WTC11 (cell line): ENCODE measurements around the gene MICAL2. TPM values are rescaled to one million over a fixed set of nuclear protein-coding genes. Genes with fewer than 3 reads are reported as not detected.

Experiments used
- ATAC-seq: fragments of 200-7000 bp; cut with Tn5 transposase; 2 replicates; pipeline ENCODE4 v1.10.0; 2021; ENCODE audit warnings: mild to moderate bottlenecking, moderate library complexity
- CTCF ChIA-PET: fragments of 300-600 bp; sonication (Branson Sonifier 250); formaldehyde crosslinking; loops from one replicate; lab custom pipeline; 2021; ENCODE audit warnings: antibody characterized with exemption; lab: Charles Lee
- POLR2A ChIA-PET: fragments of 350-600 bp; sonication (Branson Sonifier 250); formaldehyde crosslinking; loops from one replicate; lab custom pipeline; 2021; ENCODE audit warnings: antibody characterized with exemption; lab: Charles Lee
- DNase-seq: peaks from one replicate; pipeline ENCODE4 v3.0.0; 2021; ENCODE audit warnings: low spot score
- H3K27ac Mint-ChIP-seq: 2 replicates; pipeline ENCODE4 v1.8.0; 2021; ENCODE audit warnings: mixed read lengths
- H3K27me3 Mint-ChIP-seq: 2 replicates; pipeline ENCODE4 v1.8.0; 2021; ENCODE audit warnings: low read depth, mild to moderate bottlenecking, moderate library complexity, mixed read lengths
- H3K36me3 Mint-ChIP-seq: 2 replicates; pipeline ENCODE4 v1.8.0; 2021; ENCODE audit warnings: mixed read lengths
- H3K4me1 Mint-ChIP-seq: 2 replicates; pipeline ENCODE4 v1.8.0; 2022; ENCODE audit warnings: mixed read lengths
- H3K4me3 Mint-ChIP-seq: 2 replicates; pipeline ENCODE4 v1.8.0; 2021; ENCODE audit warnings: mild to moderate bottlenecking, moderate library complexity, mixed read lengths
- H3K9me3 Mint-ChIP-seq: 2 replicates; pipeline ENCODE4 v1.8.0; 2021; ENCODE audit warnings: mixed read lengths
- AFF4 ChIP-seq: sonication (generic); formaldehyde crosslinking; IDR thresholded peaks from 2 replicates; pipeline ENCODE4 v1.8.1; 2023; ENCODE audit warnings: mild to moderate bottlenecking, missing genetic modification reagents, borderline replicate concordance
- CDX4 ChIP-seq: fragments of 250-450 bp; sonication (Bioruptor Pico); IDR thresholded peaks from 2 replicates; pipeline ENCODE4 v1.9.0; 2021; ENCODE audit warnings: moderate library complexity, mild to moderate bottlenecking, inconsistent platforms, borderline replicate concordance
- E2F5 ChIP-seq: sonication (generic); formaldehyde crosslinking; IDR thresholded peaks from 2 replicates; pipeline ENCODE4 v1.8.1; 2022; ENCODE audit warnings: mild to moderate bottlenecking, moderate library complexity, missing genetic modification reagents
- ETV6 ChIP-seq: sonication (generic); formaldehyde crosslinking; IDR thresholded peaks from 2 replicates; pipeline ENCODE4 v1.8.1; 2022; ENCODE audit warnings: mild to moderate bottlenecking, missing genetic modification reagents
- FOXK1 ChIP-seq: sonication (generic); formaldehyde crosslinking; IDR thresholded peaks from 2 replicates; pipeline ENCODE4 v1.8.0; 2022; ENCODE audit warnings: mild to moderate bottlenecking, moderate library complexity, missing genetic modification reagents
- GABPB1 ChIP-seq: sonication (generic); formaldehyde crosslinking; IDR thresholded peaks from 2 replicates; pipeline ENCODE4 v1.8.1; 2023; ENCODE audit warnings: mild to moderate bottlenecking, missing genetic modification reagents
- NFATC4 ChIP-seq: fragments of 250-450 bp; sonication (Bioruptor Pico); IDR thresholded peaks from 2 replicates; pipeline ENCODE4 v1.9.0; 2021; ENCODE audit warnings: mild to moderate bottlenecking
- PRRX2 ChIP-seq: fragments of 250-450 bp; sonication (Bioruptor Pico); IDR thresholded peaks from 2 replicates; pipeline ENCODE4 v1.8.0; 2021; ENCODE audit warnings: mild to moderate bottlenecking
- SMAD4 ChIP-seq: sonication (generic); formaldehyde crosslinking; IDR thresholded peaks from 2 replicates; pipeline ENCODE4 v1.8.0; 2022; ENCODE audit warnings: mild to moderate bottlenecking, missing genetic modification reagents
- USF1 ChIP-seq: sonication (generic); formaldehyde crosslinking; IDR thresholded peaks from 2 replicates; pipeline ENCODE4 v1.8.0; 2022; ENCODE audit warnings: mild to moderate bottlenecking, missing genetic modification reagents
- ZBTB21 ChIP-seq: sonication (generic); formaldehyde crosslinking; IDR thresholded peaks from 2 replicates; pipeline ENCODE4 v1.8.1; 2023; ENCODE audit warnings: mild to moderate bottlenecking, missing genetic modification reagents, borderline replicate concordance
- ZNF317 ChIP-seq: sonication (generic); formaldehyde crosslinking; IDR thresholded peaks from 2 replicates; pipeline ENCODE4 v1.8.1; 2023; ENCODE audit warnings: low read depth, mild to moderate bottlenecking, moderate library complexity, missing genetic modification reagents, borderline replicate concordance
- ZNF423 ChIP-seq: fragments of 250-450 bp; sonication (Bioruptor Pico); IDR thresholded peaks from 2 replicates; pipeline ENCODE4 v2.1.2; 2022; ENCODE audit warnings: mild to moderate bottlenecking, moderate library complexity
- ZNF425 ChIP-seq: fragments of 250-450 bp; sonication (Bioruptor Pico); conservative IDR thresholded peaks from 2 replicates; pipeline ENCODE4 v1.9.0; 2021; ENCODE audit warnings: mild to moderate bottlenecking
- ZNF671 ChIP-seq: fragments of 250-450 bp; sonication (Bioruptor Pico); IDR thresholded peaks from 2 replicates; pipeline ENCODE4 v1.8.0; 2021; ENCODE audit warnings: mild to moderate bottlenecking
- total RNA-seq: library from RNA; stranded (reverse); gene quantifications from 3 replicates; pipeline ENCODE4 v1.2.3, GENCODE V29; 2021
- TF ChIP-seq, protein P1 (sequence below): sonication (generic); formaldehyde crosslinking; IDR thresholded peaks from 2 replicates; pipeline ENCODE4 v1.8.1; 2022; ENCODE audit warnings: low read depth, missing genetic modification reagents, borderline replicate concordance
- TF ChIP-seq, protein P2 (sequence below): sonication (generic); formaldehyde crosslinking; IDR thresholded peaks from 2 replicates; pipeline ENCODE4 v1.8.1; 2022; ENCODE audit warnings: low read depth, mild to moderate bottlenecking, moderate library complexity, missing genetic modification reagents, borderline replicate concordance

MICAL2 gene
- total RNA-seq, 1 experiment from 2014 or later, result 3.1 TPM

GRCh38 chr11:12074529-12075195 lies 35.7 kb upstream of the MICAL2 start (continued):
- TF ChIP-seq, protein P1, sequence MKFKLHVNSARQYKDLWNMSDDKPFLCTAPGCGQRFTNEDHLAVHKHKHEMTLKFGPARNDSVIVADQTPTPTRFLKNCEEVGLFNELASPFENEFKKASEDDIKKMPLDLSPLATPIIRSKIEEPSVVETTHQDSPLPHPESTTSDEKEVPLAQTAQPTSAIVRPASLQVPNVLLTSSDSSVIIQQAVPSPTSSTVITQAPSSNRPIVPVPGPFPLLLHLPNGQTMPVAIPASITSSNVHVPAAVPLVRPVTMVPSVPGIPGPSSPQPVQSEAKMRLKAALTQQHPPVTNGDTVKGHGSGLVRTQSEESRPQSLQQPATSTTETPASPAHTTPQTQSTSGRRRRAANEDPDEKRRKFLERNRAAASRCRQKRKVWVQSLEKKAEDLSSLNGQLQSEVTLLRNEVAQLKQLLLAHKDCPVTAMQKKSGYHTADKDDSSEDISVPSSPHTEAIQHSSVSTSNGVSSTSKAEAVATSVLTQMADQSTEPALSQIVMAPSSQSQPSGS (CRISPR knock-in tag), result no peak
- no peak for TF ChIP-seq SMAD4 (CRISPR knock-in tag)
- TF ChIP-seq ZNF671 (CRISPR knock-in tag), result no peak
- TF ChIP-seq ETV6 (CRISPR knock-in tag), result no peak

DNA sequence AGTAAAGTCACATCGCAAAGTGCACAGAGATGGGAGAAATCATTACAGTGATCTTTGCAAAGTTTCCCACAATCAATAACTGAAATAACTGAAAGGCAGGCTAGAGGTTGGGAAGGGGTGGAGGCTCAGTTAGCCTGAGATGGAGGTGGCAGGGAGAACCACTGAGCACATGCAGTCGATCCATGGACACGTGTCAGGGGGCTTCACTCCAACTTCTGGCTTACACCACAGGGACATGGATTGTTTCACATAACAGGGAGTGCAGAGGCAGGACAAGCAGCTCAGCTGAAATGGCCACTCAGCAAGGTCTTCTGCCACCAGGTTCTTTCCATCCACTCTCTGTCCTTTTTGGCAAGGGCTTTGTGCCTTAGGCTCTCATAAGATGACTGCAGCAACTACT lies 35.1 kb upstream of the MICAL2 start:
- DNase-seq (no peak), ATAC-seq (no peak)
- Mint-ChIP-seq H3K36me3 (no peaks in the 10 kb centered on the region), H3K4me3 (no peak overlapping the region), H3K4me1 (peaks cover 3% of the 10 kb centered on the region; the same call in 1 of the 2 replicates), H3K9me3 (no peaks in the 10 kb centered on the region; the same call in 1 of the 2 replicates)
- CTCF ChIA-PET, result no interaction called here
- POLR2A ChIA-PET, result no interaction called here
- TF ChIP-seq, protein P2, sequence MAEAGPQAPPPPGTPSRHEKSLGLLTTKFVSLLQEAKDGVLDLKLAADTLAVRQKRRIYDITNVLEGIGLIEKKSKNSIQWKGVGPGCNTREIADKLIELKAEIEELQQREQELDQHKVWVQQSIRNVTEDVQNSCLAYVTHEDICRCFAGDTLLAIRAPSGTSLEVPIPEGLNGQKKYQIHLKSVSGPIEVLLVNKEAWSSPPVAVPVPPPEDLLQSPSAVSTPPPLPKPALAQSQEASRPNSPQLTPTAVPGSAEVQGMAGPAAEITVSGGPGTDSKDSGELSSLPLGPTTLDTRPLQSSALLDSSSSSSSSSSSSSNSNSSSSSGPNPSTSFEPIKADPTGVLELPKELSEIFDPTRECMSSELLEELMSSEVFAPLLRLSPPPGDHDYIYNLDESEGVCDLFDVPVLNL, result no peak
- no peak for TF ChIP-seq USF1 (CRISPR knock-in tag)
- no peak for TF ChIP-seq ZBTB21
- no peak for TF ChIP-seq FOXK1
- TF ChIP-seq CDX4 (CRISPR knock-in tag), result no peak
- TF ChIP-seq GABPB1 (CRISPR knock-in tag), result no peak
- no peak for TF ChIP-seq ZNF425 (CRISPR knock-in tag)
- no peak for TF ChIP-seq ZNF317 (CRISPR knock-in tag)
- no peak for TF ChIP-seq NFATC4 (CRISPR knock-in tag)
- TF ChIP-seq, all 79 proteins: peak for 0
- Mint-ChIP-seq H3K27ac (no peak overlapping the region), H3K27me3 (peaks cover 2% of the 10 kb centered on the region)

DNA sequence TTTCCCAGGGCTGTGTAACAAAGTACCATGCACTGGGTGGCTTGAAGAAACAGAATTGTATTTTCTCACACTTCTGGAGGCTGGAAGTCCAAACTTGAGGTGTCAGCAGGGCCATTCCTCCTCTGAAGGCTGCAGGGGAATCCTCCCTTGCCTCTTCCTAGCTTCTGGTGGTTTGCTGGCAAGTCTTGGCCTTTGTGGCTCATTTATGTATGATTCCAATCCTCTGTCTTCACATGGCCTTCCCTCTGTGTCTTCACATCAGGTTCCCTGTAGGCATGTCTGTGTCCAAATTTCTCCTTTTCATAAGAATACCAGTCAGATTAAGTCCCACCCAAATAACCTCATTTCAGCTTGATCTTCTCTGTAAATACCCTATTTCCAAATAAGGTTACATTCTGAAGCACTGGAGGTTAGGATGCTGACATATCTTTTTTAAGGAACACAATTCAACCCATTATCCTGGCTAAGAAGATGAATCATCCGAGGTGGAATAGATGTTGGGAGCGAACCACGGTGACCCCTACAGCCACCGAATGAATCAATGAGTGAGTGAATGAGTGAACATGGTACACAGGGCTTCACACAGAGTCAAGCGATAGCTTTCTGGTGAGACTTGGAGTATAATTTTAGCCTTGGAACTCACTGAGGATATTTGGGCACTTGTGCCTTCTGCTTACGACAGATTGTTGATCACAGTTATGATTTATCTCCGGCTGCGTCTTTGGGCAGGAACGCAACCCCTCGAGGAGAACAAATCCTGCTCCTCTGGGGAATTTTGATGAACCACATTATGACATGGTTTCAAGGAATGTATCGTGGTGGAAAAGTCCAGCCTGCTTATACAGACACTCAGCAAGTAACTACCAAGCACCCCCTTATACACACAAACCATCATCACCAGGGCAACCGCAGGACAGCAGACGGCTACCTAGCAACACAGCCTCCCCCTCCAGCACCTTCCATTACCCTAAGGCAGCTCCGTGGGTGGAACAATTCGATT lies 34.3 kb upstream of the MICAL2 start:
- TF ChIP-seq AFF4 (CRISPR knock-in tag) (no peak), ZNF317 (CRISPR knock-in tag) (no peak), E2F5 (CRISPR knock-in tag) (no peak), ZNF423 (CRISPR knock-in tag) (no peak), PRRX2 (CRISPR knock-in tag) (no peak)
- TF ChIP-seq, protein P1 (CRISPR knock-in tag), result no peak
- TF ChIP-seq, all 79 proteins: peak for 0
- Mint-ChIP-seq H3K27ac (no peak overlapping the region), H3K9me3 (no peaks in the 10 kb centered on the region; the same call in 1 of the 2 replicates), H3K4me1 (peaks cover 3% of the 10 kb centered on the region; the same call in 1 of the 2 replicates), H3K27me3 (peaks cover 2% of the 10 kb centered on the region), H3K36me3 (no peaks in the 10 kb centered on the region), H3K4me3 (no peak overlapping the region)
- CTCF ChIA-PET, result no interaction called here
- DNase-seq (no peak), ATAC-seq (no peak)
- POLR2A ChIA-PET, result no interaction called here
